ENCODE results near the gene TNFRSF1A. TPM values are rescaled to one million over a fixed set of nuclear protein-coding genes. Genes with fewer than 3 reads are reported as not detected.

Gene TNFRSF1A
- total RNA-seq, 4 donors from 2014 or later, result 229 to 317 (median 258) TPM

DNA sequence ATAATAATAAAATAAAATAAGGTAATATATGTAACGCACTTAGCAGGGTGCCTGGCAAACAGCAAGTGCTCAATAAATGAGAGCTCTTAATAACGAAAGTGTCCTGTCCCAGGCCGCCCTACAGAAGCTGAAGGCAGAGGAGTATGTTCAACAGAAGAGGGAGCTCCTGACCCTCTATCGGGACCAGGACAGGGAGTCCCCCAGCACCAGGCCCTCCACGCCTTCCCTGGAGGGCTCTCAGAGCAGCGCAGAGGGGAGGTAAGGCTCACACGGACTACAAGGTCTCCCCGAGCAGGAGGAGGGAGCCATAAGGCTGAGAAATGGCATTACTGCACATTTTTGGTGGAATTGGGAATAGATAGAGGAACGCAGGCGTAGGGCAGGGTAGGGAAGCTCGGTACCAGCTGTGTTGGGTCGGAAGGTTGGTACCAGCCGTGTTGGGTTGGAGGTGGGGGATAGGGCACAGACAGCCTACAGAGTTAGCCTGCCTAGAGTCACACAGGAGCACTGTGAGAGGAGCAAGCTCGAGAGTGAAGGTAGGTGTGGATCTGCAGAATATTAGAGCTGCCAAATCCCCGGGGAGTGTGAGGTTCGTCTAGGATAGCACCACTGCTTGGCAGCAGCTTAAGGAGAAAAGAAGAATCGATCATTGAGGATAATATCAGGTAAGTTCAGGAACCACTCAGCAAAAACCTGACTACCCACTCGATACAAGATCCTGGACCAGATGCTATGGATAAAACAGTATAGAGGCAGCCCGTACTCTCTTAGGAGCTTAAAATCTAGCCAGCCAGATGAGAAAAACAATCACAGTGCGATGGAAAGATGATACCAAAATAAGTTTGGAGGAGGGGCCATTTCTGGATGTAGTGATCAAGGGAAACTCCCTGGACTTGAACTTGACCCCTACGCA is 15.3 kb downstream of the TNFRSF1A start:
- H3K27me3 ChIP-seq, result no peaks in the 10 kb centered on the region
- H3K4me1 ChIP-seq, result peaks cover 12 to 66% (median 40%) of the 10 kb centered on the region in 4 donors
- H3K36me3 ChIP-seq, result peaks cover 0 to 34% (median 13%) of the 10 kb centered on the region in 4 donors
- 58 to 65% methylated on average over 8 to 21 of the region's 21 CpGs for WGBS, 2 donors (ENCODE audit: low coverage in 1 of 2)
- H3K4me3 ChIP-seq, result no peak overlapping the region
- intact Hi-C loops (cut with DNase I; ENCODE audit: low total_unique reads) (loop anchor here (10.0 kb wide), 1 partner anchor 208 kb away; the partner anchor contains the start of gene GAPDH), in situ Hi-C loops (cut with MboI; ENCODE audit: low pct_ligation_motif_present in 1 of 4, low pct_unique_long_range_greater_than_20kb in 1 of 4, low sequenced_read_pairs in 3 of 4) (loop anchor here in 2 of 4 donors (25.0 kb wide), 2 partner anchors 136 to 211 kb away; partner anchors contain the start of genes TAPBPL (in 2 of the 2), VAMP1 (in 2 of the 2) and GAPDH (in 1 of the 2))
- DNase-seq, result peak; percentile 54
- peak overlapping the region; percentile 54 to 85 (median 72) for H3K27ac ChIP-seq
- H3K9me3 ChIP-seq, result no peaks in the 10 kb centered on the region
- no peak for TF ChIP-seq EP300 (IDR thresholded peaks at IDR 0.05; ENCODE audit: low read depth)
- TF ChIP-seq, protein P1, sequence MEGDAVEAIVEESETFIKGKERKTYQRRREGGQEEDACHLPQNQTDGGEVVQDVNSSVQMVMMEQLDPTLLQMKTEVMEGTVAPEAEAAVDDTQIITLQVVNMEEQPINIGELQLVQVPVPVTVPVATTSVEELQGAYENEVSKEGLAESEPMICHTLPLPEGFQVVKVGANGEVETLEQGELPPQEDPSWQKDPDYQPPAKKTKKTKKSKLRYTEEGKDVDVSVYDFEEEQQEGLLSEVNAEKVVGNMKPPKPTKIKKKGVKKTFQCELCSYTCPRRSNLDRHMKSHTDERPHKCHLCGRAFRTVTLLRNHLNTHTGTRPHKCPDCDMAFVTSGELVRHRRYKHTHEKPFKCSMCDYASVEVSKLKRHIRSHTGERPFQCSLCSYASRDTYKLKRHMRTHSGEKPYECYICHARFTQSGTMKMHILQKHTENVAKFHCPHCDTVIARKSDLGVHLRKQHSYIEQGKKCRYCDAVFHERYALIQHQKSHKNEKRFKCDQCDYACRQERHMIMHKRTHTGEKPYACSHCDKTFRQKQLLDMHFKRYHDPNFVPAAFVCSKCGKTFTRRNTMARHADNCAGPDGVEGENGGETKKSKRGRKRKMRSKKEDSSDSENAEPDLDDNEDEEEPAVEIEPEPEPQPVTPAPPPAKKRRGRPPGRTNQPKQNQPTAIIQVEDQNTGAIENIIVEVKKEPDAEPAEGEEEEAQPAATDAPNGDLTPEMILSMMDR (IDR thresholded peaks at IDR 0.05), result peak; percentile 32 to 50 (median 42)
- TF ChIP-seq POLR2A (IDR thresholded peaks at IDR 0.05), result peak; percentile 29
- TF ChIP-seq POLR2AphosphoS5 (IDR thresholded peaks at IDR 0.05), result peak in 2 of 3 donors; percentile 63 to 67

DNA sequence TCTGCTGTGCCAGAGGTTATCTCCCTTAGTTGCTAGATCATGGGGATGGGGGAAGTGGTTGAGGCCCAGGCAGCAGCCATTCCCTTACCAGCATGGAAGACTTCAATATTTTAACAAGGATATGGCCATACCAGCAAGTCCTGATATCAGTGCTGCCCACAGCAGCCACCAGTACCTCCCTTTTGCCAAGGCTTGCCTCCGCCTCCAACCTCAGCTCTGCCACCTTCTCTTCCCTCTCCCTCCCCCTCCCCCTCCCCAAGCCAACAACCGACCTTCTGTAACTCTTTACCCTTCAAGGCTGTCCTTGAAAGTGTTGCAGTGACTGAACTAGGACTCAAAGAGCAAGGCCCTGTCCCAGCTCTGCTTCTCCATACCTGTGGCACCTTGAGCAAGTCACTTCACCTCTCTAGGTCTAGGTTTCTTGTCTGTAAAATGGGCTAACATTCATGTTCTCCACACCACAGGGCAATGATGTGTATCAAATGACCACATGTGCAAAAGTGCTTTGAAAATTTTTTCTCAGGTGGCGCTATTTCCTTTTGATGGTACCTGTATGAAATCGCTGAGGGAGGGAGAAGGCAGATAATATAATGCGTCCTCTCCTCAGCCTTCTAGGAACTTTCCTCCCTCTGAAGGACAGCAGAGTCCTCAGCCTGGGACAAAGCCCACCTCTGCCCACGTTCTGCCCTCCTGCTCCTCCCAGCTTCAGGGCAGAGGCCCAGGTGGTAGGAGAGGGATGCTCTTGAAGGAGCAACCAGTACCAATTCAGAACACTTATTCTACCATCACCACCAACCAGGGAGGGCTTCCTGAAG is 16.7 kb downstream of the TNFRSF1A start:
- peaks cover 0 to 19% (median 8%) of the 10 kb centered on the region in 4 donors for H3K36me3 ChIP-seq
- no peak overlapping the region for H3K4me3 ChIP-seq
- in situ Hi-C loops (cut with MboI; ENCODE audit: low pct_ligation_motif_present in 1 of 4, low pct_unique_long_range_greater_than_20kb in 1 of 4, low sequenced_read_pairs in 3 of 4), result loop anchor here in 2 of 4 donors (25.0 kb wide), 2 partner anchors 137 to 212 kb away; partner anchors contain the start of genes TAPBPL (in 2 of the 2), VAMP1 (in 2 of the 2) and GAPDH (in 1 of the 2)
- H3K27ac ChIP-seq, result peak overlapping the region; percentile 81 to 85 (median 83)
- no peaks in the 10 kb centered on the region for H3K27me3 ChIP-seq
- intact Hi-C loops (cut with DNase I; ENCODE audit: low total_unique reads), result loop anchor here (5.0 to 10.0 kb wide), 2 partner anchors 142 to 210 kb away; partner anchors contain the start of gene GAPDH
- H3K4me1 ChIP-seq, result peaks cover 12 to 62% (median 39%) of the 10 kb centered on the region in 4 donors
- TF ChIP-seq, protein P1 (IDR thresholded peaks at IDR 0.05), result no peak
- TF ChIP-seq POLR2AphosphoS5 (IDR thresholded peaks at IDR 0.05) (peak in 1 of 3 donors; percentile 30), POLR2A (IDR thresholded peaks at IDR 0.05) (peak; percentile 4), EP300 (IDR thresholded peaks at IDR 0.05; ENCODE audit: low read depth) (no peak)
- 71 to 87% methylated on average over 3 to 6 of the region's 6 CpGs for WGBS, 2 donors (ENCODE audit: low coverage in 1 of 2)
- no peaks in the 10 kb centered on the region for H3K9me3 ChIP-seq
- DNase-seq, result no peak

DNA sequence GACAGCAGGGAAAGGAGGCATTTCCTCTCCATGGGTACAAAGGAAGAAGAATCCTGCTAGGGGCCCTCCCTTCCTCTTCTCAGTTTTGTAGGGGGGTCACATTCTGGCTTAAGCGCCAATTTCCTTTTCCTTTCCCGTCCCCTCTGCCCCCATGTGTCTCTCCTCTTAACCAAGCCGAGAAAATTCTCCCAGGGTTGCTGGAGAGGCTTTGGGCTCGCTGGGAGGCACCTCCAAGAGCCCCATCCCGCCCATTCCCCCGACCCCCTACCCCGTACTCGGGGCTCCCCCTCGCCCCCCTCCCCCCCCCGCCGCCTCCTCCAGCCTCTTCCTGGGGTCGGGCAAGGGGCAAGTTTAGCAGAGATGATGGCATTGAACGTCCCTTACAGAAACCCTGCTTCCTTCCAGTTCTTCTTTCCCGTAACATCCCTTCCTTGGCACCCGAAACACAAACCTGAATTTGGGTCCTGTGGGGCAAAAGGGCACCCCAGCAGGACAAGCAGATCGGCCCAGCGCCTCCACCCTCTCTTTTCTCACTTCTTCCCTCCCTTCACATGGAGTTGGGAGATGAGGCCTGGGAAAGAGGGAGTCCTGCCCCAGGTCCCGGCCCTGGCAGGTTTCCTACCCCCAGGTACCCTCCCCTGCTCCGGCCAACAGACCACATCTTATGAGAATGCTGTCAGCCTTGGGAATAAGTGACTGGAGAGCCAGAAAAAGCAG is 17.7 kb downstream of the TNFRSF1A start:
- Histone ChIP-seq H3K36me3 (peaks cover 0 to 10% (median 4%) of the 10 kb centered on the region in 4 donors), H3K4me1 (peaks cover 12 to 62% (median 38%) of the 10 kb centered on the region in 4 donors)

More for the DNA sequence above, 17.7 kb downstream of the TNFRSF1A start:
- no peaks in the 10 kb centered on the region for H3K27me3 ChIP-seq
- in situ Hi-C loops (cut with MboI; ENCODE audit: low pct_ligation_motif_present in 1 of 4, low pct_unique_long_range_greater_than_20kb in 1 of 4, low sequenced_read_pairs in 3 of 4) (no loop called here), intact Hi-C loops (cut with DNase I; ENCODE audit: low total_unique reads) (loop anchor here (5.0 to 10.0 kb wide), 2 partner anchors 143 to 211 kb away; partner anchors contain the start of gene GAPDH)
- TF ChIP-seq POLR2AphosphoS5 (IDR thresholded peaks at IDR 0.05) (no peak), POLR2A (IDR thresholded peaks at IDR 0.05) (no peak), EP300 (IDR thresholded peaks at IDR 0.05; ENCODE audit: low read depth) (no peak)
- TF ChIP-seq, protein P1 (IDR thresholded peaks at IDR 0.05), result no peak
- DNase-seq, result no peak
- H3K27ac ChIP-seq, result peak overlapping the region; percentile 81 to 85 (median 83)
- no peaks in the 10 kb centered on the region for H3K9me3 ChIP-seq
- 61 to 83% methylated on average over 1 to 14 of the region's 19 CpGs for WGBS, 2 donors (ENCODE audit: low coverage in 1 of 2)
- H3K4me3 ChIP-seq, result no peak overlapping the region

Data from transverse colon (tissue), 4 donors.